Measurements from ENCODE around the gene PTCH2.

PTCH2 gene

GRCh38 chr1:44776730-44777068, 66.4 kb downstream of the PTCH2 start:
- DNase-seq = no peak

GRCh38 chr1:44775930-44776729, 66.9 kb downstream of the PTCH2 start:
- peak; percentile 50 for DNase-seq

- peak; percentile 89 for DNase-seq
Measured at GRCh38 chr1:44775078-44775929, 67.7 kb downstream of the PTCH2 start, which contains the start of gene RPS8. Gene RPS8, plus strand, starts transcription at chr1:44775540. Its CDS starts 57 bp downstream, at chr1:44775597.

All from stimulated activated naive CD4-positive, alpha-beta T cell treated with Interleukin-2 at 50 U/mL for 16 hours (primary cell).